ENCODE measurements around the gene RBM8A.

The RBM8A gene

DNA sequence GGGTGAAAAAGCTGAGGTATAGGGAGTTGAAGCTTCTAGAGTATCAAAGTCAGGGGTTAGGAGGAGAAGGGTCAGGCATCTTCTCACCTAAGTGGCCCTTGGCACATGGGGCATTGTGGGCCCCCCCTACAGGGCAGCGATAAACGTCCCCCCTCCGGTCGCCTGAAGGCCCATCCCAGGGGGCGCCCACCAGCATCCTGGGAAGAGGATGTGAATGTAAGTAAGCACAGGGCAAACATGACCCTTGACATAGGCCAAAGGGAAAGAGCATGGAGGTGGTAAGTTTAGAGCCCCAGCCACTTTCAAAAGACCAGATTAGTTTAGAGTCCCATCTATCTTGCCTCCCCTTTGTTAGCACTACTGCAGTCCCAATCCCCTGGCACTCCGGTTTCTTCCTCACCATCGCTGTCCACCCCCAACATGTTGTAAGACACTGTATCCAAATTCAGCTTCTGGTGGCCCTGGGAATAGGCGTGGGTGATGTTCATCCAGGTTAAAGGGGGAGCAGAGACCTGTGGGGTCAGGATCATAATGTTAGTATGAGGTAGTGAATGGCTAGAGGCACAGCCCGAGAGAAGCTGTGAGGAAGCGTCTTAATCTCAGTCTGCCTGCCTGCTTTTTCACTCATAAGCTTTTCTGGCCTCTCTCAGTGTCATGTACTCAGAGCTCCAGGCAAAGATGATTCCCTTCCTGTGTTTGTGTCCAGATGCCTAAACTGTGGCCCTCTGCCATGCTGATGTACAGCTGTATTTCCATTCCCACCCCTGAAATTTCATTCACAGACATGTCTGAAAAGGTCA is 20.1 kb downstream of the RBM8A start:
- Histone ChIP-seq H3K4me1 (ENCODE audit: control insufficient read depth, low read depth, low read length) (peaks cover 8% of the 10 kb centered on the region), H3K36me3 (ENCODE audit: control insufficient read depth, low read depth, low read length) (no peaks in the 10 kb centered on the region), H3K27ac (ENCODE audit: low read length) (no peak overlapping the region), H3K4me3 (ENCODE audit: low read length) (no peak overlapping the region), H3K27me3 (ENCODE audit: control insufficient read depth, insufficient read depth, low read length) (no peaks in the 10 kb centered on the region), H3K9me3 (ENCODE audit: control insufficient read depth, low read depth, low read length) (no peaks in the 10 kb centered on the region), H3K9ac (ENCODE audit: low read length) (no peak overlapping the region)

GRCh38 chr1:145901312-145902021 is 25.8 kb downstream of the RBM8A start:
- no peak overlapping the region for H3K27ac ChIP-seq (ENCODE audit: low read length)
- H3K36me3 ChIP-seq (ENCODE audit: control insufficient read depth, low read depth, low read length) = no peaks in the 10 kb centered on the region
- no peak overlapping the region for H3K4me3 ChIP-seq (ENCODE audit: low read length)
- H3K9ac ChIP-seq (ENCODE audit: low read length) = no peak overlapping the region
- no peaks in the 10 kb centered on the region for H3K9me3 ChIP-seq (ENCODE audit: control insufficient read depth, low read depth, low read length)
- H3K27me3 ChIP-seq (ENCODE audit: control insufficient read depth, insufficient read depth, low read length) = no peaks in the 10 kb centered on the region
- H3K4me1 ChIP-seq (ENCODE audit: control insufficient read depth, low read depth, low read length) = no peaks in the 10 kb centered on the region

DNA sequence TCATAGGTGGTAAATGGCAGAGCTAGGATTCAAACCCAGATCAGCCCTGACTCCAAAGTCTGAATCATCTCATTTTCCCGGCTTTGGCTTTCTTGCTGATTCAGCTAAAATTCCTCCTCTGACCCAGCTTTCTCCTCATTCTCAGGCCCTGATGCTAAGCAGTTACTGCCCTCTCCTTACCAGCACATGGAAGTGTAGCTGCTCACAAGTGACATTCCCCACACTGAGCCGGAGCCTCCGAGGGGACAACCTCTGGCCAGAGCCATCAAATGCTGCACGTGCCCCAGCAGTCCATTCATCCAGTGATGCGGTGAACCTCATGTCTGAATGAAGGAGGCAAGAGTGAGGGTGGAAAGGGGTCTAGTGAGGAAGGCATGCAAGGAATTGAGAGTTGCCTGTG is 28.5 kb downstream of the RBM8A start:
- no peaks in the 10 kb centered on the region for H3K27me3 ChIP-seq (ENCODE audit: control insufficient read depth, insufficient read depth, low read length)
- no peak overlapping the region for H3K4me3 ChIP-seq (ENCODE audit: low read length)
- H3K4me1 ChIP-seq (ENCODE audit: control insufficient read depth, low read depth, low read length) = no peaks in the 10 kb centered on the region
- no peak overlapping the region for H3K9ac ChIP-seq (ENCODE audit: low read length)
- H3K36me3 ChIP-seq (ENCODE audit: control insufficient read depth, low read depth, low read length) = no peaks in the 10 kb centered on the region
- H3K9me3 ChIP-seq (ENCODE audit: control insufficient read depth, low read depth, low read length) = no peaks in the 10 kb centered on the region
- no peak overlapping the region for H3K27ac ChIP-seq (ENCODE audit: low read length)

DNA sequence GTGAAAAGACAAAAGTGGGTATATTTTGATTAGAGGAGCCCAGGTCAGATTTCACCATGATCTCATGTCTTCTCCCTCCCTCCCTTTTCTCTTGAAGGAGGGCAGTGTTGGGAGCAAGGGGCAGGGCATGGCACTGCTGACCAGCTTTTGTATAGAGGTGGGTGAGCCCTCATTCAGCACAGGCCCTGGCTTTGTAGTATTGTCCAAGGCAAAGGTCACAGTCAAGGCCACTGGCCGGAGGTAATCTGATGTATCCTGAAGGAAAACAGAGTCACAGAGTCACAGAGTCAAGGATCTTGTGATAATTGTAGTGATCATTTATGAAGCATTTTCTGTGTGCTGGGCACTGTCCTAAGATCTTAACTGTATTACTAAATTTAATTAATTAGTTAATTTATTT is 29.3 kb downstream of the RBM8A start:
- Histone ChIP-seq H3K9me3 (ENCODE audit: control insufficient read depth, low read depth, low read length) (no peaks in the 10 kb centered on the region), H3K9ac (ENCODE audit: low read length) (no peak overlapping the region), H3K4me1 (ENCODE audit: control insufficient read depth, low read depth, low read length) (no peaks in the 10 kb centered on the region), H3K27me3 (ENCODE audit: control insufficient read depth, insufficient read depth, low read length) (no peaks in the 10 kb centered on the region), H3K36me3 (ENCODE audit: control insufficient read depth, low read depth, low read length) (no peaks in the 10 kb centered on the region), H3K4me3 (ENCODE audit: low read length) (no peak overlapping the region), H3K27ac (ENCODE audit: low read length) (no peak overlapping the region)

GRCh38 chr1:145895471-145895870 is 31.8 kb downstream of the RBM8A start:
- Histone ChIP-seq H3K27ac (ENCODE audit: low read length) (no peak overlapping the region), H3K9ac (ENCODE audit: low read length) (no peak overlapping the region), H3K4me1 (ENCODE audit: control insufficient read depth, low read depth, low read length) (peaks cover 6% of the 10 kb centered on the region), H3K9me3 (ENCODE audit: control insufficient read depth, low read depth, low read length) (no peaks in the 10 kb centered on the region), H3K36me3 (ENCODE audit: control insufficient read depth, low read depth, low read length) (no peaks in the 10 kb centered on the region), H3K4me3 (ENCODE audit: low read length) (no peak overlapping the region), H3K27me3 (ENCODE audit: control insufficient read depth, insufficient read depth, low read length) (no peaks in the 10 kb centered on the region)

DNA sequence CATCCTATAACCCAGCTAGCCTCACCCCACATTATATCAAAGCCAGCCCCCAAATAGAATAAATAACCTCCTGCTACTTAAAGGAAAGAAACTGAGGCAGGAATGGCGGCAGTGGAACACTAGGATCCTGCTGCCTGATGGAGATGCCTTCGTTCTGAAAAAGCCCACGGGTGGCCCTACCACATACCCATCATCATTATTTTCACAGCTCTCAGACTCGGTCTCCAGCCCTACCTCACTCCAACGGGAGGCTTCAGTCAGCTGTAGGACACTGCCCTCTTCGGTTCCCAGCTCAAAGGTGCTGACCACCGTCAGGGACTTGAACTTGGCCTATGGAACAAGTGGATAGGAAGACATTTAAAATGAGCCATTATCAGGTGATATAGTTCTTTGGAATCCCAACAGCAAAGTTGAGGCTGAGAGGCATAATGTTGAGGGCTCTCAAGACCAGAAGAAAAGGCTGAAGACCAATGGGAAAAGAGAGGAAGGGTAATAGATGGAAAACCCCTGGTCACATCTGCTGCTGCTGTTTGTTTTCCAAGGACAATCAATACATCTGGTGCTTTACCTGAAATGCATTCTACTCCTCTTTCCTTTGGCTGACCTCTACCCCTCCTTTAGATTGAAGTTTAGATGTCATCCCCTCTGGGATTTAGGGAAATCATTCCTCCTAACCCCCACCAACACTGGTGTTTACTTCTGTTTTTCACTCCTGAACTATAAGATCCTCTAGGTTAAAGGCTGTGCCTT is 33.8 kb downstream of the RBM8A start:
- no peak overlapping the region for H3K4me3 ChIP-seq (ENCODE audit: low read length)
- no peaks in the 10 kb centered on the region for H3K9me3 ChIP-seq (ENCODE audit: control insufficient read depth, low read depth, low read length)
- no peak overlapping the region for H3K27ac ChIP-seq (ENCODE audit: low read length)
- no peak overlapping the region for H3K9ac ChIP-seq (ENCODE audit: low read length)
- no peaks in the 10 kb centered on the region for H3K27me3 ChIP-seq (ENCODE audit: control insufficient read depth, insufficient read depth, low read length)
- H3K36me3 ChIP-seq (ENCODE audit: control insufficient read depth, low read depth, low read length) = no peaks in the 10 kb centered on the region
- H3K4me1 ChIP-seq (ENCODE audit: control insufficient read depth, low read depth, low read length) = peaks cover 6% of the 10 kb centered on the region

- Histone ChIP-seq H3K9ac (ENCODE audit: low read length) (peak overlapping the region; percentile 50), H3K4me3 (ENCODE audit: low read length) (peak overlapping the region; percentile 46), H3K27ac (ENCODE audit: low read length) (no peak overlapping the region), H3K9me3 (ENCODE audit: control insufficient read depth, low read depth, low read length) (no peaks in the 10 kb centered on the region), H3K4me1 (ENCODE audit: control insufficient read depth, low read depth, low read length) (peaks cover 9% of the 10 kb centered on the region), H3K36me3 (ENCODE audit: control insufficient read depth, low read depth, low read length) (no peaks in the 10 kb centered on the region), H3K27me3 (ENCODE audit: control insufficient read depth, insufficient read depth, low read length) (no peaks in the 10 kb centered on the region)
These were observed 34.7 kb downstream of the RBM8A start for GRCh38 chr1:145892486-145893087.

- peak overlapping the region; percentile 12 for H3K27ac ChIP-seq (ENCODE audit: low read length)
- no peaks in the 10 kb centered on the region for H3K36me3 ChIP-seq (ENCODE audit: control insufficient read depth, low read depth, low read length)
- H3K9ac ChIP-seq (ENCODE audit: low read length) = peak overlapping the region; percentile 50
- peak overlapping the region; percentile 46 for H3K4me3 ChIP-seq (ENCODE audit: low read length)
- no peaks in the 10 kb centered on the region for H3K27me3 ChIP-seq (ENCODE audit: control insufficient read depth, insufficient read depth, low read length)
- H3K4me1 ChIP-seq (ENCODE audit: control insufficient read depth, low read depth, low read length) = peaks cover 13% of the 10 kb centered on the region
- H3K9me3 ChIP-seq (ENCODE audit: control insufficient read depth, low read depth, low read length) = no peaks in the 10 kb centered on the region
These were observed 35.4 kb downstream of the RBM8A start for GRCh38 chr1:145891587-145892485.

- peaks cover 13% of the 10 kb centered on the region for H3K4me1 ChIP-seq (ENCODE audit: control insufficient read depth, low read depth, low read length)
- H3K9ac ChIP-seq (ENCODE audit: low read length) = no peak overlapping the region
- H3K9me3 ChIP-seq (ENCODE audit: control insufficient read depth, low read depth, low read length) = no peaks in the 10 kb centered on the region
- no peaks in the 10 kb centered on the region for H3K36me3 ChIP-seq (ENCODE audit: control insufficient read depth, low read depth, low read length)
- H3K4me3 ChIP-seq (ENCODE audit: low read length) = no peak overlapping the region
- peaks cover 5% of the 10 kb centered on the region for H3K27me3 ChIP-seq (ENCODE audit: control insufficient read depth, insufficient read depth, low read length)
- no peak overlapping the region for H3K27ac ChIP-seq (ENCODE audit: low read length)
These were observed 36.1 kb downstream of the RBM8A start for GRCh38 chr1:145891143-145891542.

- Histone ChIP-seq H3K4me1 (ENCODE audit: control insufficient read depth, low read depth, low read length) (peaks cover 13% of the 10 kb centered on the region), H3K9me3 (ENCODE audit: control insufficient read depth, low read depth, low read length) (no peaks in the 10 kb centered on the region), H3K27ac (ENCODE audit: low read length) (no peak overlapping the region), H3K9ac (ENCODE audit: low read length) (no peak overlapping the region), H3K27me3 (ENCODE audit: control insufficient read depth, insufficient read depth, low read length) (peaks cover 14% of the 10 kb centered on the region), H3K4me3 (ENCODE audit: low read length) (no peak overlapping the region), H3K36me3 (ENCODE audit: control insufficient read depth, low read depth, low read length) (no peaks in the 10 kb centered on the region)
These were observed 37.6 kb downstream of the RBM8A start for GRCh38 chr1:145889722-145890121.
